NCI-H526 (cell line): ENCODE results near the gene MPP1.
A peak's percentile ranks its signal among the peaks of the same experiment; 100 is the strongest.
"Not testable (repeated sequence)": the region's sequence is repeated elsewhere in the genome, so short reads cannot be mapped to it uniquely, and the experiment has no call there.

ENCODE experiments used
- DNase-seq, 2 experiments: peaks; one replicate each; lab custom pipeline; 2025; lab: John Stamatoyannopoulos, UW

The MPP1 gene

GRCh38 chrX:154804957-154805695 lies at the start of gene MPP1:
MPP1 (minus strand) TSS chrX:154805485; CDS start chrX:154805373, 112 bp downstream.
- peak; percentile 74 to 93 for DNase-seq

DNA sequence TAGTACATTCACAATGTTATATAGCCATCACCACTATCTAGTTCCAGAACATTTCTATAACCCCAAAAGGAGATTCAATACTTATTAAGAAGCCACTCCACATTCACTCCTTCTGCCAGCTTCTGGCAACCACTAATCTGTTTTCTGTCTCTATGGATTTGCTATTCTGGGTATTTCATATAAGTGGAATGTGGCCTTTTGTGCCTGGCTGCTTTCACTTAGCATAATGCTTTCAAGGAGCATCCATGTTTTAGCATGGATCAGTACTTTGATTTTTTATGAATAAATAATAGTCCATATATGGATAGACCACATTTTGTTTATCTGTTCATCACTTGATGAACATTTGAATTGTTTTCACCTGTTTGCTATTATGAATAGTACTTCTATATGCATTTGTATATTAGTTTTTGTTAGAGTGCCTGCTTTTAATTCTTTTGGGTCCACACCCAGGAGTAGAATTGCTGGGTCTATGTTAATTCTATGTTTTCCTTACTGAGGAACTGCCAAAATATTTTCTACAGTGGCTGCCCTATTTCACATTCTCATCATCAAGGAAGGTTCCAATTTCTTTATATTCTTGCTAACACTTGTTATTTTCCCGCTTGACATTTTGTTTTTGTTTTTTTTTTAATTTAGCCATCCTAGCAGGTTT lies 45.8 kb upstream of the MPP1 start:
- DNase-seq = no peak

DNA sequence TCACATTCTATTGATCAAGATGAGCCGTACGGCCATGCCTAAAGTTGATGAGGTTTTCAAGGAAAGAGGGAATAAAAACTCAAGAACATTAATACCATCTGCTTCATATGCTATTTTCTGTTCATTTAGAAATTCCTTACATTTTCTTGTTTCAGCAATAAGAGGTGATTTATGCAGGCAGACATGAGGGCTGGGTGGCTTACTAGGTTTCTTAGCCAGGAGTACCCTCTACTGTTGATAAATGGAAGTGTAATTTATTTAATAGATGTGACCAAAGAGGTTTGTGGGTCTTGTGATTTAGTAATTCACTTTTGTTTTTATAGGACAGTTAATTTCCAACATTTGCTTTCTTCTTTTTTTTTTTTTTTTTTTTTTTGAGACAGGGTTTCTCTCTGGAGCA lies 35.6 kb upstream of the MPP1 start:
- peak; percentile 64 to 80 for DNase-seq

GRCh38 chrX:154836163-154836562 lies 30.9 kb upstream of the MPP1 start:
- DNase-seq = no peak

DNA sequence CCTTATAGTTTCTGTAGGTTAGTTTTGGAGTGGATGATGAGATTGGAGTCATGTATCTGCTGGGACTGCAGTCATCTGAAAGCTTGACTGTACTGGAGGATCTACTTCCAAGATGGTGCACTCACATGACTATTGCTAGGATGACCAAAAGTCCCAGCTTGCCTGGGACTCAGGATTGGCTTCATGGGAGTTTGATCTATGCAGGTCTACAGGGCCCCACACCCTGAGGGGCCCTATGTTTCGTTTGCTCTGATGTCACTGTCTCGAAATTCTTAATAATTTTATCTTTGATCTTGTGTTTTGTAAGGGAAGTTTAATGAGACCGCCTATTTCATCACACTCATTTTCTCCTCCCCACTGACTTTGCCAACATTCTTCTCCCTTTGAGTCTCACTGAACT lies 29.3 kb upstream of the MPP1 start, which contains the start of gene SMIM9:
Gene SMIM9 (minus strand): TSS at position 101 of the 400 bp plus-strand sequence. CDS start 3,806 bp downstream, outside the sequence.
- no peak for DNase-seq

- no peak for DNase-seq
Observed at GRCh38 chrX:154833746-154834274, 28.5 kb upstream of the MPP1 start.

DNA sequence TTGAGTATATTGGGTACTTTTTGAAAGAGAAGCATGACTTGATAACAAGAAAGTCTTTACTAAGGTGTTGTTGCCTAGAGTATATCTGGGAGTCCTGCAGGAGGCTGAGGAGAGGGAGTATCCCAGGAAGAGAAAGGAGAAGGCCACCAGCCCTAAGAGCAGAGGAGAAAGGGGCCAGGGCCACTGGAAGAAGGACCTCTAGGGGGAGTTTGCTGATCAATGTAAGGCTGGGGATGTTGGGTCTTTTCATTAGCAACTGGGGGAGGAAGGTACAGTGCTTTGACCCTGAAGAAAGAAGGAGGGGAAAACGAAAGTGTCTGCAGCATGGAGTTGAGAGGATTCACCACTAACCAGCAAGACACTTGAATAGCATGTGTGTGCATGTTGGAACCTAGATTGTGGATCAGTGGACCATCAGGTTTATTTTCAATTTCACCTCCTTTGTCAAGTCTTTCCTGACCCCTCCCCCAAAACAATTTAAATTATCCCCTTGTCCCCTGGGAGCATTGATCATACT lies 24.7 kb upstream of the MPP1 start:
- DNase-seq = no peak

GRCh38 chrX:154829134-154829533 lies 23.8 kb upstream of the MPP1 start:
- no peak for DNase-seq

GRCh38 chrX:154828016-154828408 lies 22.7 kb upstream of the MPP1 start:
- DNase-seq = no peak

- DNase-seq = peak; percentile 88 to 93
Observed at GRCh38 chrX:154827194-154828015, 22.1 kb upstream of the MPP1 start.

GRCh38 chrX:154825586-154825985 lies 20.3 kb upstream of the MPP1 start:
- not testable (repeated sequence) for DNase-seq

DNA sequence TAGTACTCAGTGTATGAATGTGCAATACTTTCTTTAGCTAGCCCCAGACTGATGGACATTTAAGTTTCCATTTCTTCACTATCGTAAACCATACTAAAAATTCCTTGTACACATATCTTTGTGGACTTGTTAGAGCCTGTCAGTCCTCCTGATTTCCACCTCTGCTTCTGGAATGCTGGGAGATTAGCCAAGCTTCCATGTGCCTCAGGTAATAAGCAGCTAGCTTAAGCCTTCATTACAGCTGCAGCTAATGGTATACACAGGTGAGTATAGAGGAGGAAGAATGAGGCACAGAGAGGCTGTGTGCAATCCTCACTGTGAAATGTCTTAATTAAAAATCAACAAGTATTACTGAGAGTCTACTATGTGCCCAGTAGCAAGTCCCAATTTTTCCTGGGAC lies 19.4 kb upstream of the MPP1 start:
- DNase-seq = no peak

DNA sequence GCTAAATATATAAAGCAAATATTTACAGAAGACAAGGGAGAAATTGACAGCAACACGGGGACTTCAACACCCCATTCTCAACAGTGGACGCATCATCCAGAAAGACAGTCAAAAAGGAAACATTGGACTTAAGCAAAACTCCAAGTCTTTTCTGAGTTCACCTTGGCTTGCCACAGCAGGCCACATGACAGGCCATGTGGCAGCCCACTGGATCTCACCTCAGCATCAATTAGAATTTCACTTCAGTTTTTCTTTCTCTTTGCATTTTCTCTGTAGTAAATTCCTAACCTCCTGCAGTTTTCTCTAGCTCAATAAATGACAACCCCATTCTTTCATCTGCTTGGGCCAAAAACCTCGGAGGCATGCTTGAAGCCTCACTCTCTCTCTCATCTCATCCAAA lies 16.7 kb upstream of the MPP1 start:
- DNase-seq = no peak

GRCh38 chrX:154821523-154821922 lies 16.2 kb upstream of the MPP1 start:
- no peak for DNase-seq

DNA sequence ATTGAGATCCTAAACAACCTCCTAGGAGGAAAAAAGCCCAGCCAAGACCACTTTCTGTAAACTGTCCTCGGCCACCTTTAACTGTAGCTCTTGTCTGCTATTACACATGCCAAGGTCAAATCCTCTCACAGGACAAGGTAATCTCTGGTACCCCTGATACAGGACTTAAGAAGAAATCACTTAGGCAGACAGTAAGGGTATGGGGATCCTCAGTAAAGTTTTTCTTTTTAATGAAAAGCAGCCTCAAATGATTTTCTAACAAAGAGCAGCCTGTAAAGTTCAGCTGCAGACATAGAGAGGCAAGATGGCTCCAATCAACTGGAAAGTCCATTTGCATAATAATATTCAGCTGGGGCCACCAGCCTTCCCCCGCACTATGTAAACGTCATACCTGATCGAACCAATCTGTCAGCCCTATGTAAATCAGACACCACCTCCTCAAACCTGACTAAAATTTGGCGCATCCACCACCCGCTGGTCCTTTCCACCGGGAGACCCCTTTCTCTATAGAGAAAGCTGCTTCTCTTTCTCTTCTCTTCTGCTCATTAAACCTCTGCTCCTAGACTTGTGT lies 14.6 kb upstream of the MPP1 start:
- DNase-seq = peak; percentile 93 to 96

- peak; percentile 87 to 92 for DNase-seq
Observed at GRCh38 chrX:154818916-154819770, 13.9 kb upstream of the MPP1 start.

GRCh38 chrX:154817048-154817618 lies 11.8 kb upstream of the MPP1 start:
- not testable (repeated sequence) for DNase-seq

DNA sequence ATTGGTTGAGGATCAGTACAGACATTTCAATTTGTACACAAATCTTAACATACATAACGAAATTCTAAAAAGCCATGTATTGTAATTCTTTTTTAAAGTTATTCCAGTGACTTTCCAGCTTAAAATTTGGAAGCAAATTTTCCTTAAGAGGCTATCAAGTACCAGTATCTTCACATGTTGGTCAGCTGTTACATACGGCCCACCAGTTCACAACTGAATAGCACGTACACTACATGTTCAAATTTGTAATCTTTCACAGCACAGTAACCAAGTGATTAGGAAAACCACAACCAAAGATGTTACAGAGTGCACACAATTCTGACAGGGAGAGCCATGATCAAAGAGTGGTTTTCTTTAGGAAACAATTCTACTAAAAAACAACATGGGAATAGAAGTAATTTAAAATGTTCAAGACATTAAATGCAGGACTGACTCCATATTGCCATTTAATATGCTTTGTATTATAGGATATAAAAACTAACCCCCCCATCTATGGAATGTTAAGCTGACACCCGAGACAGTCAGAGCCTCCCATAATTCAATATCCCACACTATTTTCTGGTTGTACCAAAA lies 11.1 kb upstream of the MPP1 start:
- not testable (repeated sequence) for DNase-seq

- no peak for DNase-seq
Observed at GRCh38 chrX:154815274-154815818, 10.1 kb upstream of the MPP1 start.

GRCh38 chrX:154813801-154814200 lies 8.5 kb upstream of the MPP1 start:
- DNase-seq = no peak
